ENCODE data around the gene ACBD4.
A peak's percentile ranks its signal among the peaks of the same experiment; 100 is the strongest.

DNA sequence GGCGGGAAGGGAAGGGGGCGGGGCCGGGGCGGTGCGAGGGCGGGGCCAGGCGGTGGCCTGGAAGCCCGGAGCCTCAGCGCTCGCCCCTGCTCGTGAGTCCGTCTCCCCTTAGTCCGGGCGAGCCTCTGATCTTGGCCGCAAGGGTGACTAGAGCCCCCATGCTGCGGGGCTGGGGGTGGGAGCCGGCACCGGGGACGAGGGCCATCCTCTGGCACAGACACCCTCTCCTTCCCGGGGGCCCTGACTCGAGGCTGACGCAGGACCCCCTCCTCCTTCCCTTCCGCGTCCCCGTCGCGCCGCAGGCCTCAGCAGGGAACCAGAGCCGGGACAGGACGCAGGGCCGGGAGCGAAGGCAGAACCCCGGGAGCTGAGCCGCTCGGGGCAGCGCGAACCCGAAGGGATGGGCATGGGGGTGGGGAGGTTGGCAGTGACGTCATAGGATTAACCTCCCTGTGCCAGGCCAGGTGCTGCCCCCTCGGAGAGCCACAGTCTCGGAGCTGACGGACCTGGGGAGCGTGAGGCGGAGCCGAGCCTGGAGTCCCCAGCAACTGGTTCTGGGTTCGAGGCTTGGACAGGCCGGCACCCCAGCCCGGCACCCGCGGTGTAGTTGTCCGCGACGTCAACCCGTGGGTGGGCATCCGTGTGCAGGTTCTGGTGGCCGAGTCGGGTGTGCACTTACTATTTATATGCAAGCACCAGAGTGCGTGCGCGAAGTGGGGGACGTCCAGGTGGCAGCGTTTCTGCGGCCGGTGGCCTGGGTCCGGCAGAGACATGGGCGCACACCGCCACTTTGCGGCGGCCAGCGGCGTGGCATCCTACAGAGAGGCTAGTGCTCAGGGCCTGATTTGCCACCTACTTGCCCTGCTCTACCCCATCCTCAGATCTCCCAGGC is 2.7 kb upstream of the ACBD4 start:
- TF ChIP-seq CTCF (IDR thresholded peaks at IDR 0.05) (peak; percentile 59), EZH2phosphoT487 (IDR thresholded peaks at IDR 0.05) (no peak)
